ENCODE measurements around the gene NAP1L1.

GRCh38 chr12:76074701-76075336 lies 9.7 kb downstream of the NAP1L1 start:
- TF ChIP-seq CTCF (conservative IDR thresholded peaks at IDR 0.05) (no peak), ZFX (IDR thresholded peaks at IDR 0.05) (no peak)

Measured in C4-2B (cell line).